Kasumi-1 (cell line): Measurements from ENCODE around the gene PDZRN4.
"Not testable (repeated sequence)": the region's sequence is repeated elsewhere in the genome, so short reads cannot be mapped to it uniquely, and the experiment has no call there.

Experiments
- DNase-seq, 2 experiments: peaks; one replicate each; lab custom pipeline; 2025; lab: John Stamatoyannopoulos, UW

PDZRN4 gene

DNA sequence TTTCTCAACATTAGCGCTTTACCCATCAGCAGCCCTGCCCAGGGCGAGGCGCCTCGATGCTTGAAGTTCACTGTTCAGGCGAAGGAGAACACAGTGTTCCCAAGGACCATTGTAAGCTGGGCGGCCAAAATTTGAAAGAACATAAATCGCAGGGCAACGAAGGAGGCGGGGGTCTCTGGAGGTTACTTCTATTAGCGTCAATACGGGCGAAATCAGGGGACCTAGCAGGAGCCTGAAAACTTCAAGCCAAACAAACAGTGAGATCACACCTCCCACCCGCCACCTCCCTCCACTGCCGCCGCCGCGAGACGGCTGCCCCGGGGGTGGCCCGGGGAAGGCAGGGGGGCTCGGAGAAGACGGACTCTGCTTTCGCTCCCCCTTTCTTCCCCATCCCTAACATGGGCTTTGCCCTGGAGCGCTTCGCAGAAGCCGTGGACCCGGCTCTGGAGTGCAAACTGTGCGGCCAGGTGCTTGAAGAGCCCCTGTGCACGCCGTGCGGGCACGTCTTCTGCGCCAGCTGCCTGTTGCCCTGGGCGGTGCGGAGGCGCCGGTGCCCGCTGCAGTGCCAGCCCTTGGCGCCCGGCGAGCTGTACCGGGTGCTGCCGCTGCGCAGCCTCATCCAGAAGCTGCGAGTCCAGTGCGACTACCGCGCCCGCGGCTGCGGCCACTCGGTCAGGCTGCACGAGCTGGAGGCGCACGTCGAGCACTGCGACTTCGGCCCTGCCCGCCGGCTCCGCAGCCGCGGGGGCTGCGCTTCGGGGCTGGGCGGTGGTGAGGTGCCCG lies at the start of gene PDZRN4:
PDZRN4 (plus strand) TSS at position 263 of the 783 bp plus-strand sequence.
- DNase-seq = no peak

DNA sequence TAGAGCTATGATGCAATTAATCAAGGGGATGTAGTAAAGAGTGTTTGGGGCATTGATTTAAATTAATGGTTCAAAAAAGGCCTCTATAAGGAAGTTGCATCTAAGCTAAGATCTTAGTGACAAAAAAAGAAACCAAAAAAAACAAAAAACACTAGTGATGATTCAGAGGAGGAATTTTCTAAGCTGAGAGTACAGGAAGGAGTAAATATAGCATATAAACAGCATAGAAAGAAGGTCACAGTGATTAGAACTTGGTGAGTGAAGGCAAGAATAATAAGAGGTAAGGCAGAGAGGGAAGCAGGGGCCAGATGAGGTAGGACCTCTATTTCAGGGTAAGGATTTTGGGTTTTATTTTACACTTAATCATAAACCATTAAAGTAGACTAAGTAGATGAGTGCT lies 48.0 kb upstream of the PDZRN4 start:
- no peak for DNase-seq

DNA sequence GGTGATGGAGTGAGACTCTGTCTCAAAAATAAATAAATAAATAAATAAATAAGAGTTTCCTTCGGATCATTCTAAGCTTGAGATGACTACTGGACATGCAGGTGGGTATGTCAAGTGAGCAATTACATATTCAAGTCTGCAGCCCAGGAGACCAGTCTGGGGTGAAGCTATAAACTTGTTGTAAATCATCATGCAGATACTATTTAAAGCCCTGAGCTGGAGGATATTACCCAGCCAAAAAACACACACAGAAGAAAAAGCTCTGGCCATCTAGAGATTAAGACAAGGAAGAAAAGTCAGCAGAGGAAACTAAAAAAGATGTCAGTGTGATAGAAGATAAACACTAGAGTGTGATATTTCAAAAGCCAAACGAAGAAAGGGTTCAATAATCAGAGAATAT lies 47.0 kb upstream of the PDZRN4 start:
- no peak for DNase-seq

DNA sequence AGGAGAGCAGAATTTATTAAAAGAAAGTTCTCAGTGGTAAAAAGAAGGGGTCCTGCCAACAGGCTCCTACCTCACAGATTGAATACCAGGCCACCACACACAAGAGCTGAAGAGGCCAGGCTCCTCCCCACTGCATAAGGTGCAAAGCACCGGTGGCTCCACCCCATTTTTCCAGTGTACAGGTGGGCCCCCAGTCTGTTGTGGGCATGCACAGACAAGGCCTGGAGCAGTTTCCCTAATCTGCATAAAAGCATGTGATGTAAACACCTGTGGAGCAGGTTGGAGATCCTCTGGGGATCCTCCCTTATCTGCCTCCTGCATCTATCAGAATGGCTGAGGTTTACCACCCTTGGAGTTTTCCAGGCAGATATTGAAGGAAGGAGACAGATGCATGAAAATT lies 45.7 kb upstream of the PDZRN4 start:
- DNase-seq = no peak

DNA sequence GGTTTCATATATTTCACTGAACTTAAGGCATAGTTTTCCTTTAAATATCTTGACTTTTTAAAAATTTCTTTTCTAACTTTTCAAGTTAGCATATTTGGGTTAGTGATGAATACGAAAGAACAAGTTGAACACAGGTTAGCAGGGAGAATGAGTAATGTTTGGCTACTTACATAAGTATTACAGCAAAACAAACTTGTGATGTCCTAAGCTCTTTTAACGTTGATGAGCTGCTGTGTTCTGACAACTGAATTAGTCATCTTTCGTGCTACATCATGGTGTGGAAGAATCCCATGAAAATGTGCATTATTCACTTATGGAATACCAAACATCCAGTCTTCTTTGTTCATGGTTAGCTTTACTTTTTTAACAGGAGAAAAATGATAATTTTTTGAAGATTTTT lies 36.3 kb upstream of the PDZRN4 start:
- DNase-seq = no peak

DNA sequence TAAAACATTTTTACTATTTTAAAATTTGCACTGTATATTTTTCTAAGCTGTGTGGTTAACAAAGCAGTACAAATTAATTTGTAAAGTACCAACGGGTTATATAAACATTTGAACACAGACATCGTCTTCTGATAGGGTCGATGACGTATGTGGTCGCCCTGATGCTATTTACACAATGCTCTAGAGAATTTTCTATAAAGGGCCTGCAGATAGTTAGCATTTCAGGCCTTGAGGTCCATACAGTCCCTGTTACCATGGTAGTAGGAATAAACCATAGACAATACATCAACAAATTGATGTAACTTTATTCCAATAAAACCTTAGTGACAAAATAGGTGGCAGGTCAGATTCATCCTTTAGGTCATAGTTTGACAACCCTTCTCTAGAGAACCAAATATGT lies 25.7 kb upstream of the PDZRN4 start:
- no peak for DNase-seq

DNA sequence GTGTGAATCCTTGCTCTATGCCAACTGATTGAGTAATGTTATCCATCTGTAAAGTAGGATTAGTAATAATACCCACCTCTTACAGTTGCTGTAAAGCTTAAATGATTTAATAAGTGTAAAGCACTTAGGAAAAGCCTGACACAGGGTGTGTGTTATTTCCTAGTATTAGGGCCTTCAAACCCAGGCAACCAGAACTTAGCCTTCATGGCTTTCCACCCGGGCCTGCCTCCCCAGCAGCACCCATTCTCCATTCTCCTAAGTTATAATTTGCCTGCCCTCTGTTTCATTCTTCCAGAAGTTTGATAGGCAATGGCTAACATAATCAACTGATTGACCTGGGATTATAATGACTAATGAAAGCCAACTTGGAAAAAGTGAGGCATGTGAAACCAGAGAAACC lies 20.4 kb upstream of the PDZRN4 start:
- no peak for DNase-seq

DNA sequence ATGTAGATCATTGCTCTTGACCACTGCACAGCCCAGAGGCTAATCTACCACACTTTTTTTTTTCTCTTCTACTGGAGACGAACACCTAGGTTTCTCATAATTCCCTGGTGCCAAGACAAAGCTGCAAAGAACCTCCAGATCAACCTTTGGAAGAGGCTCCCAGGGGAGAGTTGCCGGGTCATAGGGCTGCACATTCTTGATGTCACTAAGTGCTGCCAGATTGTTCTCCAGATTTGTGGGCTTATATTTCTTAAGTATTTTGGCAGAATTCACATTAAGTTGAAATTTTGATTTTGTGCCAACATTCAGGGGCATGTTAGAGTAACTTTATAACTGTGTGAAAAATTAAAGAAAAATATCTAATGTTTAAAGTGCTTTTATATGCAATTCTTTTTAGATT lies 13.5 kb upstream of the PDZRN4 start:
- no peak for DNase-seq

DNA sequence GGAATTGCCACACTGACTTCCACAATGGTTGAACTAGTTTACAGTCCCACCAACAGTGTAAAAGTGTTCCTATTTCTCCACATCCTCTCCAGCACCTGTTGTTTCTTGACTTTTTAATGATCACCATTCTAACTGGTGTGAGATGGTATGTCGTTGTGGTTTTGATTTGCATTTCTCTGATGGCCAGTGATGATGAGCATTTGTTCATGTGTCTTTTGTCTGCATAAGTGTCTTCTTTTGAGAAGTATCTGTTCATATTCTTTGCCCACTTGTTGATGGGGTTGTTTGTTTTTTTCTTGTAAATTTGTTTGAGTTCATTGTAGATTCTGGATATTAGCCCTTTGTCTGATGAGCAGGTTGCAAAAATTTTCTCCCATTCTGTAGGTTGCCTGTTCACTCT lies 8.6 kb upstream of the PDZRN4 start:
- not testable (repeated sequence) for DNase-seq

DNA sequence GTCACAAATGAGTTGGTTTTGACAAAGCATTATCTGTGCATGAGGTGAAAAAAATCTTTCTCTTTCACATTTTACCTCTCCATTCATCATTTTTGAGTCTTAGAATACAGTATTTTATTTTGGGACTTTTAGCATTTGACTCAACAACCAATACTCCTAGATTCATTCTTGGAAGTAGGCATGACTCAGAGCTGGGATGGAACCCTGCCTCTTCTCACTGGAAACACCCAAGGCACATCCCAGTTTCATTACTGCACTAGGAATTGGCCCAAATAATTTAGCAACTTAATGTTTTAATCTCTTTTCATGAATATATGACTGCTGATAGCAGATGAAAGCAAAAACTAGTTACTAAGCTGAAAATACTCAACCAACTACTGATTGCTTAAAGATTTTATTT lies 3.3 kb upstream of the PDZRN4 start:
- no peak for DNase-seq

DNA sequence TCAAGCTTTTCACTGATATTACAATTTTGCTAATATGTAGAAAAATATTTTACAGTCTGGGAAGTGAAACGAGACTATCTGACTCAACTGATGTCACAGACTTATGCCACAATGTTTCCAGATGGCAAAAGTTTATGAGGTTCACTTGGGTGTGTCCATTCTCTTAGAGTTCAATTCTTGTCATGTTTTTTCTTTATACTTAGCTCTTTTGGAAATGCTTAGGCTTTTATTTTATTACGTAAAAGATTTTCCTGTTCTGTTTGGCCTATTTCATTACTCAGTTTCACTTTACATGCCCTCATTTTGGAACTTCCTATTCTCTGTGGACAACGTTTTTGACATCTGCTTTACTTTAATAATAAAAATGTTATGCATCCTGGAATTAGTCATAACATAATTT lies 2.1 kb upstream of the PDZRN4 start:
- DNase-seq = no peak

DNA sequence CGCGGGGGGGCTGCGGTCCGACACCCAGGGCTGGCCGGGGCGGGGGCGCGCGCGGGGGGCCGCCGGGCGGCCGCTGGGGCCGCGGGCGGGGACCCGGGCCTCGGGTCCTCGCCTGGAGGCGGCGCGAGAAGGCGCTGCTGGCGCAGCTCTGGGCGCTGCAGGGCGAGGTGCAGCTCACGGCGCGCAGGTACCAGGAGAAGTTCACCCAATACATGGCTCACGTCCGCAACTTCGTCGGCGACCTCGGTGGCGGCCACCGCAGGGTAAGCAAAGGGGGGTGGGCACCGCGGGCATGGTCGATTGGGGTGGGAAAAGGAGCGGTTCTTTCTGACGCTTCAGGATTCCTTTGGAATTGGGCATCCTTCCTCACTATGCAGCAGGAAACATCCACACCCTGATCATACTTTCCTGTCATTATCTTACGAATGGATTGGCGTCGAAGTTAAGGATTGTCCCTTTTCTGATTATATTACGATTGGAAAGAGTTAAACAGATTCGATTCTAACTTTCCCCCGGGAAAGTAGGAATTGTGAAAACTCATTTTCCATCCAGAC lies 798 bp downstream of the PDZRN4 start:
- DNase-seq = no peak

DNA sequence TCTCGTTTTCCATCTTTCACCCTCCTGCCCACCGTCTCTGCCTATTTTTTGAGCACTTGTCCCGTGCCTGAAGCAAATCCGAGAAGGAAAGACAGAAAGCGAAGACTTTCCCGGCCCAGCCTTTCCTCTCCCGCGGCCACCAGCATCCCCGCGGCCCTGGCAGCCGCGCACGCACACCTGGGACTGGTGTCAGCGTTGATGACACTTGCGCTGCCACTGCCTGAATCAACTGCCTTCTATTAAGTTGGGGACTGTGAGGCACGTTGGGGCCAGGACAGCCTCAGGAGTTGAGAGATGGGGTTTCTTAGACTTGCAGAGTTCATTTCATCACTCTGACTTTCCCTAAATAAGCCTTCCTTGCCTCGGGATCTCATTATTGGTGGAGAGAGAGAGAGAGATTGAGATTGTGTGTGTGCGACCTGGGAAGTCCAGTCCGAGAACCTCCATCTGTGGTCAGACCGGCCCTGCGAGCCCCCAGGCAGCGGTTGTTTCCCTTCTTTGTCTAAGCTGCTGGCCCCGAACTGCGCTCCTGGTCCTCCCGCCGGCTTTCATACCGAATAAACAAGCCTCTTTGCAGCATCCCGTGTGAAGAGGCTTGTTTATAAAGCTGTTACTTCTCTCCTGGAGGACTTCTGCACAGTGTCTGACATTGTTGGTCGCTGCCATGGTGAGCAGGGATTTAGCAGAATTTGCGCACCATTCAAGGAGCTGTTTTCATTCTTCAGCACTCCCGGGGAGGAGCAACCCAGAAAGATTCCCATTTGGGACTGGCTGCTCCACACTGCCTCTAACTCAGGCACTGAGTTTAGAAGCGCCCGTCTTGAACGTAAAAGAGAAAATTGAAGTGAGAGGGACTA lies 1.5 kb downstream of the PDZRN4 start:
- DNase-seq = no peak

DNA sequence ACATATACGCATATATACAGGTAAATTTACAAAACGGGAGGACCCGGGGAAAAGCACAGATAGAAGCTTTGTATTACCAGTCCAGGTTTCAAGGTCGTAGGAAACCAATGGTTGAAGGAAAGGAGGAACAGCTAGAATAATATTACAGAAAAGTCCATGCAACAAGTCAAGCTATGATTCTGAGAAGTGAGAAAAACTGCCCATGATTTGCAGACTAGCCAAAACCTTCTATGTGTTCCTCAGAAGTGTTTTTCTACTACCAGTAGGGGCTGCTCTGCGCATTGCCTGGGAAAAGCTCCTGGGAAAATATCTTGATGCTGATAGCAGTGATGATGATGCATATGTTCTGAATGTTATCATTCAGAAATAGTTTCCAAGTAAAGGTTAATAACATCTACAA lies 2.2 kb downstream of the PDZRN4 start:
- DNase-seq = peak; percentile 4 to 7

DNA sequence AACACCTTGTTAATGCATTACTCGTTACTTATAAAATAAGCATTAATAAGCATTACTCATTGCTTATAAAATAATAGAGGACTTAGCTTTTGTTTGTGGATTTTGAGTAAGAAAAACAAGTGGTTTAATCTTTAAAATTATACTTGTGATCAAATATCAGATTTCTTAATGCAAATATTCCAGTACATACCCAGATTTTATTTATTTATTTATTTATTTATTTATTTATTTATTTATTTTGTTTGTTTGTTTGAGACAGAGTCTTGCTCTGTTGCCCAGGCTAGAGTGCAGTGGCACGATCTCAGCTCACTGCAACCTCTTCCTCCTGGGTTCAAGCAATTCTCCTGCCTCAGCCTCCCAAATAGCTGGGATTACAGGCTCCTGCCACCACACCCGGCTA lies 3.4 kb downstream of the PDZRN4 start:
- not testable (repeated sequence) for DNase-seq

DNA sequence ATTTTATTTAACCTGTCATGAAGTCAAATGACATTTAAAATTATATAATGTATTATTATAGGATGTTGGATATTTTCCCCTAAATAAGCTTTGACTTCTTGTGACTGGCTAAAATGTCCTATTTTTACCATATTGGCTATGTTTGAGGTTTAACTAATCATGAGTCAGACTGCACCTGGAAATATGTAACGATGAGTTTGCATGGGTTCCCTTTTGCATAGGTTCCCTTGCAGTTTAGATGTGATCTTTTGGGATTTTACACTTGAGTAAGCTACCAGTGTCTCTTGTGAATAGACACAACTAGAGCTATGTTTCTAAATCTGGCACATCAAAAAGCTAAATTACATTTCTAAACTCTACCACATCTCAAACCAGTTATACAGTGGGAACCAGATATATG lies 5.2 kb downstream of the PDZRN4 start:
- no peak for DNase-seq

DNA sequence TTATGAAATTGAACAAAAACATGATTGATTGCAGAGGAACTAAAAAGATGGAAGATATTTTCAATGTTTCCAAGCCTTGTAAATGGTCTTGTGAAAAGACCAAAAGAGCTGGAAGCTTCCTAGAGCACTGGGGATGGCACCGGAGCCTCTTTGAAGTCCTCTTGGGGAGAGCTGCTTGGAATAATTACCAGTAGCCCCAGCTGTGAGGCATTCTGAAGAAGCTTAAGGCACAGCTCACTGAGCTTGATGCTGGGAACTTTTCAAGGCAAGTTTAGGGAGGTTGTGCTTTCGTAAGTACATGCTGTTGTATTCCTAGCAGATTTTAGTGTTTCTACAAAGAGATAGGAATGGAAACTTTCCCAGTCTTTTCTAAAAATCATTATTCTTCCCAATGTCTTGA lies 13.9 kb downstream of the PDZRN4 start:
- DNase-seq = no peak

DNA sequence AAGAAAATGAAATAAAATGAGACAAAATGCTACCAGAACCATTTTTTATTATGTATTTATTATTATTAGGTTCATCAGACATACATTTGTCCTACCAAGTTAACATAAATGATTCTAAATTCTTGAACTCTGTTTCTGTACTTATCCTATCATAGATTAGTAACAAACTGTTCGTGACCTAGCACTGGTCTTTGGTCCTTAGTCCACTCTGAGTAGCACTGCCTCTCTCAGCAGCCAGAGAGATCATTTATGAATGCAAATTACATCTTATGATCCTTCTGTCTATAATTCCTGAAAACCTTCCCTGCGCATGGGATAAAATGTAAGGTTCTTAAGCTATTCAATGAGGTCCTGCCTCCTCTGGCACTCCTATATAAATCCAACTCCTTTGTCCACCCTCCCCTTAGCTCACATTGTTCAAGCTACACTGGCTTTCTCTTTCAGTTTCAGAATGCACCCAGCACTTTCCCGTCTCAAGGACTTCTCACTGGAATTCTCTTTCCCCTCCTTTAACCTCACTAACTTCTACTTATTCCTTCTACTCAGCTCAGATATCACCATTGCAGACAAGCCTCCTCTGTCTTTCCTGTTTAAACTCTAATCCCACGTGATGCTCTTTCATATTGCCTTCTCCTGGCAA lies 17.1 kb downstream of the PDZRN4 start:
- DNase-seq = no peak

DNA sequence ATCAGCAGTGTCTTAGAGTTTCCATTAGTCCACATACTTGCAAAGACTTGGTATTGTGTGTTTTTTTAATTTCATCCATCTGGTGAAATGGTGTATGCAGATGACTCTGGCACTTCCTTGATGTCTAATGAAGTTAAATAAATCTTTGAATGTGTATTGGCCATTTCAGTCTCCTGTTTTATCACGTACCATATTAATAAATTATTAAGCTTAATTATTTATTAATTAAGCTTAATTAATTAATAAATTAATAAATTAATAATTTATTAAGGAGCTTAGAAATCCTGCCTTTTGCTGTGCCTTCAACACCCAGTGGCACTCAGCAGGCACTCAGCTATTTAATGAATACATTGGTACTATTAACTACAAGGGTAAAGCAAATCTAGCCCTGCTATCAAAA lies 18.2 kb downstream of the PDZRN4 start:
- DNase-seq = no peak

DNA sequence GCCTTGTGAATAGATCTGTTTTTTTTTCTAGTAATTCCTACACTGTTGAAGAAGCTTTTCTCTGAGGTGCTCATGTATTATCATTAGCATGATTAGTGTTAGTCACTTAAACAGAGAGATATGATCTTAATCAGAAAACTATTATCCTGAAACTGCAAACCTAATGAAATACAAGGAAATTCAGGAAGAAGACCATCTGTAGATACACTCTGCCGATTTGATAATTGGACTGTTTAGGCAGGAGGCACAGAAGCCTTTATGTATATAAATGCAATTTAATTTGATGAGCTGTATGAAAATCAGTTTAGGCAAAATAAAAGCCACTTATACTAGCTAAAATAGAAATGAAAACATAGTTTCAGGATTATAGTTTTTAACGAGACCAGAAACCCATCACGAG lies 23.3 kb downstream of the PDZRN4 start:
- no peak for DNase-seq

DNA sequence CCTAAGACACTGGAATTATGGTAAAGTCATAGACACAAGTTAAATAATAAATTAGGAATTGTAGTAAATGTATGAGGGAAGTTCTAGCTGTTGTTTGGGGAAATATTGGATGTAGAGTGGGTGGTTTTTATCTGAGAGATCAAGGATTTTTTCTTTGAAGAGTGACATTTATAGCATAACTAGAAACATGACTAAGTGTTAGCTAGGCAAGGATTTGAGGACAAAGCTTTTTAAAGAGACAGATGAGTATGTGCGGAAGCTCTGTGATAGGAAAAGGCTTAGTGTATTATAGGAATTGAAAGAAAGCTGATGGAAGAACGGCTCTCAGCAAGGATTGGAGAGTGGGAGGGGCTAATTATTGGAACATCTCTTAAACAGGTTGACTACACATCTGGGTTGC lies 24.5 kb downstream of the PDZRN4 start:
- no peak for DNase-seq

DNA sequence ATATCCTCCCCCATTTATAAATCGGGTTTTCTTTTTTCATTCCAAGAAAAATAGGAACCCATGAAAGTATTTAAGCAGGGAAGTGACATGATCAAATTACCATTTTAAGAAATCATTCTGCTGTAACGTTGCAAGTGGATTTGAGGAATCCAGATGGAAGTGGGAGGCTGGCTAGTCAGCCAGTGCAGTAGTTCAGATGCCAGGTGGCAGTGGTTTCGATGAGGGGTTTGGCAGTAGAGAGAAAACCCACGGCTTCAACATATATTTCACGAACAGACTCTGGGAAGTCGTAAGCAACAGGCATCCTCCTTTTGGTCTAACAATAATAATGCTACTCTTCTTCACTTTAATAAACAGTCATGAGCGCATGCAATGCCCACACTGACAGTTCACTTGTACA lies 25.0 kb downstream of the PDZRN4 start:
- DNase-seq = no peak

DNA sequence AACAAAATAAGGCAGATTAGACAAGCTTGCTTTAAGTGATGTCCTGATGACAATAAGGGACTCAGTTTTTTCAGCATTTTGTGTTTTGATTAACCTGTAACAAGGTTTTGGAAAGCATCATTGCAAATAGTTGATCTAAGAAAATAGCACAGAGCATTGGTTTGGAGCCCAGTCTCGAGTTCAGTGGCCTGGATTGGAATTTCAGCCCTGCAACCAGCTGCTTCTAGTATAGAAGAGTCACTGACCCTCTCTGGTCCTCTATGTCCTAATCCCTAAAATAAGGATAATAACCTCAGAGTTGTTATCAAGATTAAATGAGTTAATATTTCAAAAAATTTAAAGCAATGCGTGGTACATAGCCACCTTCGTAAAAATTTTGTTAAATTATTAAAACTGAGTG lies 25.5 kb downstream of the PDZRN4 start:
- no peak for DNase-seq
